ENCODE data around the gene UGCG.

DNA sequence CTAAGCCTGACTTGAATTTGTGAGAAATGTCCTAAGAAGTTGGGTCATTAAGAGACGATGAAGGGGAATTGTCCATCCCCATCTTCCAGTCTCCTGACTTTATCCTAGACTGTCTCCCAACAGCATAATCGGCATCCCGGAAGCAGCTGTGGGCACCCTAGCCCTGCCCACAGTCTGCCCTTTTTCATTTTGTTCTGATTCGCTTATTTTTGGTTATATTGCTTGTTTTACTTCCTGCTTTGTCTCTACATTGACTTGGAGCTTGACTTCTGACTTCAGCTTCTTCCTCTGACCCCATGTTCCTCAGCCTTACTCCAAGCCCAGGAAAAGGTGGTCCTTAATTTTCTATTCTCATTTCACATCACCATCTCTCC is 41.8 kb downstream of the UGCG start:
- TF ChIP-seq, protein P1, sequence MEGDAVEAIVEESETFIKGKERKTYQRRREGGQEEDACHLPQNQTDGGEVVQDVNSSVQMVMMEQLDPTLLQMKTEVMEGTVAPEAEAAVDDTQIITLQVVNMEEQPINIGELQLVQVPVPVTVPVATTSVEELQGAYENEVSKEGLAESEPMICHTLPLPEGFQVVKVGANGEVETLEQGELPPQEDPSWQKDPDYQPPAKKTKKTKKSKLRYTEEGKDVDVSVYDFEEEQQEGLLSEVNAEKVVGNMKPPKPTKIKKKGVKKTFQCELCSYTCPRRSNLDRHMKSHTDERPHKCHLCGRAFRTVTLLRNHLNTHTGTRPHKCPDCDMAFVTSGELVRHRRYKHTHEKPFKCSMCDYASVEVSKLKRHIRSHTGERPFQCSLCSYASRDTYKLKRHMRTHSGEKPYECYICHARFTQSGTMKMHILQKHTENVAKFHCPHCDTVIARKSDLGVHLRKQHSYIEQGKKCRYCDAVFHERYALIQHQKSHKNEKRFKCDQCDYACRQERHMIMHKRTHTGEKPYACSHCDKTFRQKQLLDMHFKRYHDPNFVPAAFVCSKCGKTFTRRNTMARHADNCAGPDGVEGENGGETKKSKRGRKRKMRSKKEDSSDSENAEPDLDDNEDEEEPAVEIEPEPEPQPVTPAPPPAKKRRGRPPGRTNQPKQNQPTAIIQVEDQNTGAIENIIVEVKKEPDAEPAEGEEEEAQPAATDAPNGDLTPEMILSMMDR (IDR thresholded peaks at IDR 0.05) = no peak
- no peak for TF ChIP-seq SIN3A (IDR thresholded peaks at IDR 0.05; ENCODE audit: borderline replicate concordance, insufficient read depth, low read depth, low read length)
- no peak; the same call in 1 of the 2 replicates for TF ChIP-seq POLR2AphosphoS5 (IDR thresholded peaks at IDR 0.05; ENCODE audit: low read depth, low read length)
- no peak for TF ChIP-seq REST (IDR thresholded peaks at IDR 0.05; ENCODE audit: insufficient read depth in 1 of 2, low read depth in 2 of 2, low read length in 1 of 2)
